Measurements from ENCODE around the gene PIAS2.

The PIAS2 gene

DNA sequence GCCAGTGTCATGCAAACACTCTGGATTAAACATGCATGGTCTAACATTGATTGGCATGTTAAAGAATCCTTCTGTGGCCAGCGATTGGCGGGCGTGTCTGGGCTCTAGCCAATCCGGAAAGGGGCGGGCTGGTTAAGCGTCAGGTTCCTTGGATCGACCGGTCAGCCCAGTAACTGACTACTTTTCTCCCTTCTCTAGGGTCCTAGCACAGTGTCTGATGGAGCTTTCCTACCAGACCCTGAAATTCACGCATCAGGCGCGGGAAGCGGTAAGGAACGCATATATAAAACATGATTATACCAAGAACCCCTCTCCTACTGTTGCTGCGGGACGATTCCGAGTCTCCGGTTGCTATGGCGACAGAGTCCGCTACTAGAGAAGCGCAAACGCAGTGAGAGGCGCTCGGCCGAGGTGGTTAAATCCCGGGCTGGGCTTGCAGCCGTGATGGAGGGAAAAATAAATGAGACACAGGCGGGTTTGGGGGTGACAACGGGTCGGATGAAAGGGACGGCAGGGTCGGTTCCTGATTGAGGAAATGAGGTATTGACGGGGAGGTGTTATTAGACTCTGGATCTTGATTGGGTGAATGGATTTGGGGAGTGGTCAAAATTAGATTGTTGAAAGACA is 29.5 kb upstream of the PIAS2 start:
- Histone ChIP-seq H3K36me3 (ENCODE audit: control insufficient read depth in 1 of 2, insufficient read depth in 2 of 2, low read length in 2 of 2) (no peaks in the 10 kb centered on the region), H4K12ac (ENCODE audit: low read depth, low read length) (no peak overlapping the region), H3K4ac (ENCODE audit: low read depth, low read length) (no peak overlapping the region), H3K79me2 (ENCODE audit: control insufficient read depth, insufficient read depth, low read length, poor library complexity) (no peaks in the 10 kb centered on the region), H3K27ac (ENCODE audit: low read depth, low read length) (no peak overlapping the region), H3K23ac (ENCODE audit: low read length) (no peak overlapping the region), H2AK5ac (ENCODE audit: low read length) (no peak overlapping the region), H4K8ac (ENCODE audit: low read depth, low read length) (peak overlapping the region; percentile 90), H3K9me3 (ENCODE audit: insufficient read depth, low read depth, low read length) (no peaks in the 10 kb centered on the region), H3K79me1 (ENCODE audit: low read length) (no peaks in the 10 kb centered on the region), H3K14ac (ENCODE audit: low read length) (no peak overlapping the region), H3K18ac (ENCODE audit: low read length) (no peak overlapping the region), H3K27me3 (ENCODE audit: insufficient read depth, low read length) (no peaks in the 10 kb centered on the region), H3K4me2 (ENCODE audit: low read length) (peak overlapping the region; percentile 72), H2BK5ac (ENCODE audit: low read depth, low read length, poor library complexity) (no peak overlapping the region), H3K4me1 (ENCODE audit: control insufficient read depth in 1 of 2, insufficient read depth in 2 of 2, low read length in 2 of 2) (no peaks in the 10 kb centered on the region), H2AFZ (ENCODE audit: insufficient read depth, low read length, poor library complexity) (peak overlapping the region; percentile 97), H3K4me3 (ENCODE audit: low read depth, low read length) (peak overlapping the region; percentile 76), H4K91ac (ENCODE audit: low read depth, low read length) (peak overlapping the region; percentile 26), H2BK12ac (ENCODE audit: low read length) (no peak overlapping the region), H3K9ac (ENCODE audit: low read length) (peak overlapping the region; percentile 1), H2BK120ac (ENCODE audit: insufficient read depth, low read length, poor library complexity) (no peak overlapping the region)
- DNase-seq, result no peak
- WGBS (ENCODE audit: extremely low coverage, insufficient coverage, insufficient read length), result no CpG with 5 or more reads among the region's 32 CpGs

DNA sequence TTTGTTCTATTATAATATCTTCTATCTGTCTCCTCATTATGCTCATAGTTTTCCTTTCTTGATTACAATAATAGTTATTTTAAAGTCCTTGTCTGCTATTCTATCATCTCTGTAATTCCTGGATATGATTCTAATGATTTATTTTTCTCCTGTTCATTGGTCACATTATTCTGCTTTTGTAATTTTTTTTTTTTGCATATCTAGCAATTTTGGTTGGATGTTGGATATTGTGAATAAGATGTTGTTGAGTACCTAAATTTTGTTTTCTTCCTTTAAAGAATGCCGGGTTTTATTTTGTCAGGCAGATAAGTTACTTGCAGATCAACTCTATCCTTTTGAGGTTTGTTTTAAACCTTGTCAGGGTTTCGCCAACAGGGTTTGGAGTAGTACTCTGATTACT is 25.3 kb upstream of the PIAS2 start:
- Histone ChIP-seq H3K79me2 (ENCODE audit: control insufficient read depth, insufficient read depth, low read length, poor library complexity) (no peaks in the 10 kb centered on the region), H3K9ac (ENCODE audit: low read length) (no peak overlapping the region), H3K4me3 (ENCODE audit: low read depth, low read length) (no peak overlapping the region), H2AFZ (ENCODE audit: insufficient read depth, low read length, poor library complexity) (no peak overlapping the region), H3K27me3 (ENCODE audit: insufficient read depth, low read length) (no peaks in the 10 kb centered on the region), H3K18ac (ENCODE audit: low read length) (no peak overlapping the region), H4K91ac (ENCODE audit: low read depth, low read length) (no peak overlapping the region), H3K4ac (ENCODE audit: low read depth, low read length) (no peak overlapping the region), H4K12ac (ENCODE audit: low read depth, low read length) (no peak overlapping the region), H4K8ac (ENCODE audit: low read depth, low read length) (no peak overlapping the region), H2AK5ac (ENCODE audit: low read length) (no peak overlapping the region), H2BK12ac (ENCODE audit: low read length) (no peak overlapping the region), H3K27ac (ENCODE audit: low read depth, low read length) (no peak overlapping the region), H3K23ac (ENCODE audit: low read length) (no peak overlapping the region), H3K36me3 (ENCODE audit: control insufficient read depth in 1 of 2, insufficient read depth in 2 of 2, low read length in 2 of 2) (no peaks in the 10 kb centered on the region), H3K14ac (ENCODE audit: low read length) (no peak overlapping the region), H3K9me3 (ENCODE audit: insufficient read depth, low read depth, low read length) (no peaks in the 10 kb centered on the region), H2BK5ac (ENCODE audit: low read depth, low read length, poor library complexity) (no peak overlapping the region), H3K4me1 (ENCODE audit: control insufficient read depth in 1 of 2, insufficient read depth in 2 of 2, low read length in 2 of 2) (peaks cover 2% of the 10 kb centered on the region in 2 experiments), H2BK120ac (ENCODE audit: insufficient read depth, low read length, poor library complexity) (no peak overlapping the region), H3K79me1 (ENCODE audit: low read length) (no peaks in the 10 kb centered on the region), H3K4me2 (ENCODE audit: low read length) (no peak overlapping the region)
- no CpG with 5 or more reads among the region's 2 CpGs for WGBS (ENCODE audit: extremely low coverage, insufficient coverage, insufficient read length)
- no peak for DNase-seq

DNA sequence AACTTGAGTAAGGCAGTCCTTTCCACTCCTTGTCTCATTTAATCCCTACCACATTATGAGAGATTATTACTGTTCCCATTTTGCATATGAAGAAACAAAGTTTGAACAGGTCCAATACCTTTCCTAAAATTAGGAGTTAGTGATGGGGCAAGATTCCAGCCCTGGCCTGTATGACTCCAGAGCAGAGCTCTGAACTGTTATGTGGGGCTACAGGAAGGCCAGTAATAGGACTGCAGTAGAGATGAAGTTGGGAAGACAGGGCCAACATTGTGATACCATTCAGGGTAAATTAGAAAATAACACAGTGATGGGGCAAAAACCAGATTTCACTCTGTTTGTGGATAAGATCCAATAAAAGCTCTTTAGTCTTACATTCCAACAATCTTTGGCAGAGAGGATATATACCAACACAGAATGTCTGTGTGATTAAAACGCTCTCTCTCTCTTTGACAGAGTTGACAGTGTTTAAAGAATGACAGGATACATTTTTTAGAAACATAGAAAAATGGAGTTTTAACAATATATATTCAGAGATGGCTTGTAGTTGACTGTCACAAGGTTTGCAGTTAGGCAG is 22.8 kb upstream of the PIAS2 start:
- Histone ChIP-seq H4K12ac (ENCODE audit: low read depth, low read length) (no peak overlapping the region), H3K4me3 (ENCODE audit: low read depth, low read length) (no peak overlapping the region), H3K14ac (ENCODE audit: low read length) (no peak overlapping the region), H3K4ac (ENCODE audit: low read depth, low read length) (no peak overlapping the region), H3K18ac (ENCODE audit: low read length) (no peak overlapping the region), H2BK120ac (ENCODE audit: insufficient read depth, low read length, poor library complexity) (peak overlapping the region; percentile 62), H2AK5ac (ENCODE audit: low read length) (no peak overlapping the region), H3K4me2 (ENCODE audit: low read length) (no peak overlapping the region), H2BK12ac (ENCODE audit: low read length) (no peak overlapping the region), H3K4me1 (ENCODE audit: control insufficient read depth in 1 of 2, insufficient read depth in 2 of 2, low read length in 2 of 2) (peaks cover 2% of the 10 kb centered on the region in 2 experiments), H3K9me3 (ENCODE audit: insufficient read depth, low read depth, low read length) (no peaks in the 10 kb centered on the region), H3K23ac (ENCODE audit: low read length) (no peak overlapping the region), H3K27me3 (ENCODE audit: insufficient read depth, low read length) (no peaks in the 10 kb centered on the region), H2AFZ (ENCODE audit: insufficient read depth, low read length, poor library complexity) (no peak overlapping the region), H4K8ac (ENCODE audit: low read depth, low read length) (no peak overlapping the region), H2BK5ac (ENCODE audit: low read depth, low read length, poor library complexity) (peak overlapping the region; percentile 59), H3K36me3 (ENCODE audit: control insufficient read depth in 1 of 2, insufficient read depth in 2 of 2, low read length in 2 of 2) (no peaks in the 10 kb centered on the region), H3K9ac (ENCODE audit: low read length) (no peak overlapping the region), H3K79me2 (ENCODE audit: control insufficient read depth, insufficient read depth, low read length, poor library complexity) (no peaks in the 10 kb centered on the region), H4K91ac (ENCODE audit: low read depth, low read length) (no peak overlapping the region), H3K79me1 (ENCODE audit: low read length) (no peaks in the 10 kb centered on the region), H3K27ac (ENCODE audit: low read depth, low read length) (peak overlapping the region; percentile 61)
- DNase-seq, result no peak
- no CpG with 5 or more reads among the region's 1 CpG for WGBS (ENCODE audit: extremely low coverage, insufficient coverage, insufficient read length)

- Histone ChIP-seq H3K9me3 (ENCODE audit: insufficient read depth, low read depth, low read length) (no peaks in the 10 kb centered on the region), H3K4me1 (ENCODE audit: control insufficient read depth in 1 of 2, insufficient read depth in 2 of 2, low read length in 2 of 2) (peaks cover 2% of the 10 kb centered on the region in 2 experiments), H3K79me2 (ENCODE audit: control insufficient read depth, insufficient read depth, low read length, poor library complexity) (no peaks in the 10 kb centered on the region), H4K91ac (ENCODE audit: low read depth, low read length) (no peak overlapping the region), H3K18ac (ENCODE audit: low read length) (no peak overlapping the region), H3K4ac (ENCODE audit: low read depth, low read length) (no peak overlapping the region), H3K9ac (ENCODE audit: low read length) (no peak overlapping the region), H2AFZ (ENCODE audit: insufficient read depth, low read length, poor library complexity) (no peak overlapping the region), H3K27me3 (ENCODE audit: insufficient read depth, low read length) (no peaks in the 10 kb centered on the region), H2BK12ac (ENCODE audit: low read length) (no peak overlapping the region), H3K36me3 (ENCODE audit: control insufficient read depth in 1 of 2, insufficient read depth in 2 of 2, low read length in 2 of 2) (no peaks in the 10 kb centered on the region), H3K79me1 (ENCODE audit: low read length) (no peaks in the 10 kb centered on the region), H2AK5ac (ENCODE audit: low read length) (no peak overlapping the region), H4K8ac (ENCODE audit: low read depth, low read length) (no peak overlapping the region), H2BK5ac (ENCODE audit: low read depth, low read length, poor library complexity) (no peak overlapping the region), H3K14ac (ENCODE audit: low read length) (no peak overlapping the region), H4K12ac (ENCODE audit: low read depth, low read length) (no peak overlapping the region), H3K4me2 (ENCODE audit: low read length) (no peak overlapping the region), H2BK120ac (ENCODE audit: insufficient read depth, low read length, poor library complexity) (no peak overlapping the region), H3K4me3 (ENCODE audit: low read depth, low read length) (no peak overlapping the region), H3K23ac (ENCODE audit: low read length) (no peak overlapping the region), H3K27ac (ENCODE audit: low read depth, low read length) (no peak overlapping the region)
- no CpG with 5 or more reads among the region's 1 CpG for whole genome bisulfite sequencing (ENCODE audit: extremely low coverage, insufficient coverage, insufficient read length)
- DNase-seq, result peak in 1 of 2 donors; percentile 35
These were observed 22.1 kb upstream of the PIAS2 start for GRCh38 chr18:46939337-46939963.
